Endothelial cell of umbilical vein (primary cell): ENCODE results near the gene SAV1. TPM values are rescaled to one million over a fixed set of nuclear protein-coding genes. Genes with fewer than 3 reads are reported as not detected.

Experiments
- BruUV-seq: library from RNA; stranded (reverse); fragments of 400-500 nt; replicated peaks from 2 replicates; lab custom pipeline; 2021; lab: Mats Ljungman, UMichigan
- CTCF ChIA-PET: fragments of 300-600, 350-600 bp; sonication (Branson Sonifier 250); formaldehyde crosslinking; loops from one replicate; lab custom pipeline; 2021; ENCODE audit warnings: antibody characterized with exemption, inconsistent platforms; lab: Charles Lee
- POLR2A ChIA-PET: fragments of 300-600, 350-600 bp; sonication (Branson Sonifier 250); formaldehyde crosslinking; loops from one replicate; lab custom pipeline; 2021; ENCODE audit warnings: antibody characterized with exemption, inconsistent platforms; lab: Charles Lee
- DNase-seq: peaks from one replicate; pipeline ENCODE4 v3.0.0-alpha.2; 2011; ENCODE audit warnings: low read depth, low spot score
- FAIRE-seq: peaks from 2 replicates; lab custom pipeline; 2011; peaks lifted over from hg19 to GRCh38; lab: Jason Lieb, UNC
- H2AFZ ChIP-seq: 2 replicates; pipeline ENCODE4 v1.6.0; 2012; ENCODE audit warnings: low read depth, low read length, control low read depth, inconsistent platforms
- H3K27ac ChIP-seq: 2 replicates; pipeline ENCODE4 v1.5.1; 2011; ENCODE audit warnings: low read depth, mild to moderate bottlenecking, control low read depth, low read length, moderate library complexity; ENCODE audit not compliant: insufficient read depth
- H3K27me3 ChIP-seq, 2 experiments: 2 replicates each; pipeline versions ENCODE4 v1.6.0 to v1.6.1; 2011; ENCODE audit warnings: low read length in 2 of 2, mixed read lengths in 1 of 2; ENCODE audit not compliant: control insufficient read depth in 2 of 2, insufficient read depth in 2 of 2
- H3K36me3 ChIP-seq, 2 experiments: 2 replicates in 1 of 2; 3 replicates in 1 of 2; pipeline ENCODE4 v1.5.1; 2011; ENCODE audit warnings: low read length in 2 of 2, mild to moderate bottlenecking in 1 of 2, moderate library complexity in 1 of 2; ENCODE audit not compliant: control insufficient read depth in 2 of 2, insufficient read depth in 2 of 2; ENCODE audit errors: extremely low read depth in 1 of 2
- H3K4me1 ChIP-seq: 3 replicates; pipeline ENCODE4 v1.5.1; 2011; ENCODE audit warnings: mild to moderate bottlenecking, low read length; ENCODE audit not compliant: control insufficient read depth, insufficient read depth; ENCODE audit errors: extremely low read depth
- H3K4me2 ChIP-seq: 2 replicates; pipeline ENCODE4 v1.6.1; 2011; ENCODE audit warnings: low read length, control low read depth, mixed read lengths; ENCODE audit not compliant: insufficient read depth
- H3K4me3 ChIP-seq, 3 experiments: fragments of 200-600 bp in 1 of 3; sonication (generic), shearing (Covaris generic) in 1 of 3; replicated peaks in 1 of 3; 2 replicates each; pipeline ENCODE4 v1.5.1; 2011 to 2016; ENCODE audit warnings: control low read depth in 3 of 3, low read length in 3 of 3, mild to moderate bottlenecking in 2 of 3, inconsistent platforms in 1 of 3, low read depth in 1 of 3, moderate library complexity in 1 of 3; ENCODE audit not compliant: insufficient read depth in 1 of 3
- H3K79me2 ChIP-seq: 2 replicates; pipeline ENCODE4 v1.6.0; 2012; ENCODE audit warnings: low read length, inconsistent platforms; ENCODE audit not compliant: control insufficient read depth, insufficient read depth
- H3K9ac ChIP-seq: replicated peaks from 2 replicates; pipeline ENCODE3; 2011; ENCODE audit warnings: low read length, control low read depth; ENCODE audit not compliant: insufficient read depth; ENCODE audit errors: extremely low read depth
- H3K9me1 ChIP-seq: replicated peaks from 3 replicates; pipeline ENCODE4 v1.6.0; 2011; ENCODE audit warnings: mild to moderate bottlenecking, low read length; ENCODE audit not compliant: control insufficient read depth, insufficient read depth; ENCODE audit errors: extremely low read depth
- H3K9me3 ChIP-seq: replicated peaks from 2 replicates; pipeline ENCODE4 v1.5.1; 2012; ENCODE audit warnings: low read length, inconsistent platforms; ENCODE audit not compliant: control insufficient read depth, insufficient read depth
- H4K20me1 ChIP-seq: replicated peaks from 2 replicates; pipeline ENCODE3; 2011; ENCODE audit warnings: mild to moderate bottlenecking, low read length; ENCODE audit not compliant: control insufficient read depth, insufficient read depth; ENCODE audit errors: extremely low read depth
- CTCF ChIP-seq, 2 donors: IDR thresholded peaks; 1 replicate in 1 of 2; 2 replicates in 1 of 2; pipeline ENCODE4 v1.5.1; 2011; ENCODE audit warnings: low read length in 2 of 2, mild to moderate bottlenecking in 2 of 2, moderate library complexity in 2 of 2, control low read depth in 1 of 2, inconsistent platforms in 1 of 2, low read depth in 1 of 2; ENCODE audit not compliant: insufficient read depth in 1 of 2; ENCODE audit errors: extremely low read depth in 1 of 2
- EZH2 ChIP-seq: IDR thresholded peaks from 2 replicates; pipeline ENCODE4 v1.6.1; 2012; ENCODE audit warnings: borderline replicate concordance, low read depth, mild to moderate bottlenecking, moderate library complexity, low read length, inconsistent platforms; ENCODE audit not compliant: severe bottlenecking
- FOS ChIP-seq: IDR thresholded peaks from 2 replicates; pipeline ENCODE4 v1.6.1; 2011; ENCODE audit warnings: mild to moderate bottlenecking, low read length, moderate library complexity, borderline replicate concordance; ENCODE audit not compliant: insufficient read depth
- GATA2 ChIP-seq: IDR thresholded peaks from 2 replicates; pipeline ENCODE4 v1.7.0; 2011; ENCODE audit warnings: low read depth, mild to moderate bottlenecking, moderate library complexity, mixed read lengths, low read length; ENCODE audit not compliant: insufficient read length, insufficient read depth
- JUN ChIP-seq: IDR thresholded peaks from 2 replicates; pipeline ENCODE4 v1.6.1; 2011; ENCODE audit warnings: borderline replicate concordance, low read depth; ENCODE audit not compliant: insufficient read length, insufficient read depth
- MAX ChIP-seq: IDR thresholded peaks from 2 replicates; pipeline ENCODE4 v1.6.1; 2011; ENCODE audit not compliant: insufficient read depth, insufficient read length
- MYC ChIP-seq: IDR thresholded peaks from one replicate; pipeline ENCODE4 v1.6.1; 2011; ENCODE audit warnings: mild to moderate bottlenecking, low read depth, low read length
- POLR2A ChIP-seq: IDR thresholded peaks from 2 replicates; pipeline ENCODE4 v1.6.1; 2012; ENCODE audit warnings: low read depth, mild to moderate bottlenecking, control low read depth, low read length
- POLR2AphosphoS5 ChIP-seq: IDR thresholded peaks from 2 replicates; pipeline ENCODE4 v1.6.1; 2012; ENCODE audit warnings: low read depth, mild to moderate bottlenecking, control low read depth, low read length, moderate library complexity; ENCODE audit not compliant: insufficient read depth
- dilution Hi-C: fragments of 300-500 bp; cut with MboI; formaldehyde crosslinking; loops from one replicate; pipeline ENCODE4 v1.15.0; 2019; ENCODE audit warnings: low sequenced_read_pairs; ENCODE audit not compliant: extremely low pct_ligation_motif_present
- intact Hi-C: fragments of 100-400 bp; cut with micrococcal nuclease; formaldehyde crosslinking; loops from one replicate; pipeline ENCODE4 v1.10.0; 2022
- polyA plus RNA-seq, 4 experiments: library from polyadenylated mRNA; depleted of rRNA in 3 of 4; stranded (reverse) in 3 of 4; unstranded in 1 of 4; fragments of >200 nt; gene quantifications; 2 replicates each; pipeline versions ENCODE4 v1.2.1 to v1.2.3, GENCODE V29; 2011 to 2012; ENCODE audit warnings: missing spikeins in 1 of 4
- total RNA-seq: library from RNA; stranded (reverse); gene quantifications from 2 replicates; pipeline ENCODE4 v1.2.3, GENCODE V29; 2021

SAV1 gene
- total and polyA plus RNA-seq, 2 donors (not counting 3 experiments of a cell fraction or from before 2014, with no cell fraction given), result 7.1 to 31.0 TPM

GRCh38 chr14:50668826-50669143 lies 679 bp upstream of the SAV1 start:
- Histone ChIP-seq H3K27me3 (no peaks in the 10 kb centered on the region), H4K20me1 (peaks cover 3% of the 10 kb centered on the region), H2AFZ (peak overlapping the region; percentile 76), H3K27ac (peak overlapping the region; percentile 81), H3K79me2 (peaks cover 32% of the 10 kb centered on the region), H3K36me3 (peaks cover 0 to 2% of the 10 kb centered on the region in 2 experiments), H3K9me3 (no peaks in the 10 kb centered on the region), H3K4me1 (peaks cover 23% of the 10 kb centered on the region), H3K4me3 (peak overlapping the region; percentile 19 to 81 (median 70)), H3K9ac (peak overlapping the region; percentile 89), H3K4me2 (peak overlapping the region; percentile 91), H3K9me1 (no peaks in the 10 kb centered on the region)
- TF ChIP-seq GATA2, result no peak
- peak; percentile 3 for TF ChIP-seq POLR2A
- ChIA-PET POLR2A (interaction anchor here (0.7 to 1.4 kb wide), 8 partner anchors 9 to 192 kb away, joined by 3 to 9 read pairs (median 4); no protein-coding TSS in a partner anchor), CTCF (interaction anchor here (0.6 to 1.0 kb wide), 4 partner anchors 9 to 109 kb away, joined by 3 to 8 read pairs (median 6); partner anchors contain the start of gene ATL1)
- DNase-seq (no peak), FAIRE-seq (no peak)
- intact Hi-C loops, result loop anchor here (1.0 to 10.0 kb wide), 7 partner anchors 9 to 1886 kb away; partner anchors contain the start of genes DMAC2L, GPR137C, L2HGDH and TXNDC16
- BruUV-seq, result no TSS peak
- dilution Hi-C loops, result no loop called here

GRCh38 chr14:50667684-50667995 lies 466 bp downstream of the SAV1 start:
- peaks cover 23% of the 10 kb centered on the region for H3K4me1 ChIP-seq
- peaks cover 3% of the 10 kb centered on the region for H4K20me1 ChIP-seq
- DNase-seq (no peak), FAIRE-seq (no peak)
- H3K9ac ChIP-seq, result peak overlapping the region; percentile 89
- BruUV-seq, result no TSS peak
- H3K27me3 ChIP-seq, result no peaks in the 10 kb centered on the region
- POLR2A ChIA-PET, result interaction anchor here (1.0 to 1.4 kb wide), 2 partner anchors 10 to 66 kb away, joined by 4 to 9 read pairs; no protein-coding TSS in a partner anchor
- H3K36me3 ChIP-seq, result peaks cover 0 to 2% of the 10 kb centered on the region in 2 experiments
- H3K27ac ChIP-seq, result peak overlapping the region; percentile 81
- no peaks in the 10 kb centered on the region for H3K9me1 ChIP-seq
- peak overlapping the region; percentile 87 for H3K4me2 ChIP-seq
- CTCF ChIA-PET, result interaction anchor here (1.0 kb wide), 1 partner anchor 10 kb away, joined by 7 read pairs; no protein-coding TSS in a partner anchor
- H2AFZ ChIP-seq, result peak overlapping the region; percentile 61
- intact Hi-C loops (loop anchor here (5.0 to 10.0 kb wide), 4 partner anchors 50 to 1887 kb away; partner anchors contain the start of genes DMAC2L, GPR137C, L2HGDH and TXNDC16), dilution Hi-C loops (no loop called here)
- no peaks in the 10 kb centered on the region for H3K9me3 ChIP-seq
- peaks cover 34% of the 10 kb centered on the region for H3K79me2 ChIP-seq
- TF ChIP-seq FOS (no peak), GATA2 (no peak), CTCF (IDR thresholded peaks at IDR 0.05; ENCODE audit: extremely low read depth in 1 of 2, insufficient read depth in 1 of 2, low read depth in 1 of 2, low read length in 2 of 2) (no peak), EZH2 (no peak), MAX (no peak), POLR2A (no peak), JUN (no peak), MYC (no peak), POLR2AphosphoS5 (no peak)
- H3K4me3 ChIP-seq, result peak overlapping the region; percentile 70 to 85 (median 81)
